HG03432 (cell line): Measurements from ENCODE around the gene SLC19A1.
"Not testable (repeated sequence)": the region's sequence is repeated elsewhere in the genome, so short reads cannot be mapped to it uniquely, and the experiment has no call there.

Experiments
- ATAC-seq: cut with Tn5 transposase; IDR thresholded peaks from one replicate; pipeline ENCODE4 v1.9.1; 2021; ENCODE audit warnings: mild to moderate bottlenecking, moderate library complexity; ENCODE audit not compliant: unreplicated experiment

Gene SLC19A1

DNA sequence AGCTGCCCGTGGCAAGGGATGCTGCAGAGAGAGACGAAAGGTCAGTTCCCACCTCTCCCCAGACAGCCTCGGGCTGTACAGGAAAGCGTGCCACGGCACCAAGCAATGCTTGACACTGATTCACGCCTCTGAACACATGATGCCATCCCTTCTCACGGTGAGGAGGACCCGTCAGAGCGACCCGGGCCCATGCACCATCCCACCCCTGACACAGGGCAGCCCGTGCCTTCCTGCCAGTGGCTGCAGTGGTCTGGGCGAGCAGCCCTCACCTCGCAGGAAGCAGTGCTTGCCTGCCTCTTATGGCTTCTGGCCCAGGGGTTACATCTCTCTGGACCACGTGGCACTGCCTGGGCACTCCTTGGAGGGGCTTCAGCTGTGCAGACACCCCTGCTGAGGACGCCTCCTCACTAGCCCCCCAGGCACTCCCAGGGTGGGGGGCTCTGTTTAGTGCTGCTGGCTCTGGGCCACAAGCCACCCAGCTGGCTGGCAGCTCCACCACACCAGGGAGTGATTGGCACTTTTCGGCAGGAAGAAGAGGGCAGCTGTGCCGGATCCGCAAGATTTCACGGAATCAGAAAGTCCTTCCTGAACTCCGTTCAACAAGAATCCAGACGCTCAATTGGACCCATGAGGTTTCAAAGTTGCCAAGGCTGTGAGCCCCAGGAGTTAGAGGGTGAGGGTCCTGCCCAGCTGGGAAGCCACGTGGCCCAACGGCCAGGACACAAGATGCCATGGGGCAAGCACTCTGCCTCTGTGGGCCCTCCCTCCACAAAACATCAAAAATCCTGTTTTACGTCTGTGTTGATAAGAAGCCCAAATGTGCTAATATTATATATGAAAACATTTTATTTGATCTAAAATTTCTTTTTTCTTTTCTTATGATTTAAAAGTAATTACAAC lies 34.8 kb upstream of the SLC19A1 start:
- no peak for ATAC-seq

DNA sequence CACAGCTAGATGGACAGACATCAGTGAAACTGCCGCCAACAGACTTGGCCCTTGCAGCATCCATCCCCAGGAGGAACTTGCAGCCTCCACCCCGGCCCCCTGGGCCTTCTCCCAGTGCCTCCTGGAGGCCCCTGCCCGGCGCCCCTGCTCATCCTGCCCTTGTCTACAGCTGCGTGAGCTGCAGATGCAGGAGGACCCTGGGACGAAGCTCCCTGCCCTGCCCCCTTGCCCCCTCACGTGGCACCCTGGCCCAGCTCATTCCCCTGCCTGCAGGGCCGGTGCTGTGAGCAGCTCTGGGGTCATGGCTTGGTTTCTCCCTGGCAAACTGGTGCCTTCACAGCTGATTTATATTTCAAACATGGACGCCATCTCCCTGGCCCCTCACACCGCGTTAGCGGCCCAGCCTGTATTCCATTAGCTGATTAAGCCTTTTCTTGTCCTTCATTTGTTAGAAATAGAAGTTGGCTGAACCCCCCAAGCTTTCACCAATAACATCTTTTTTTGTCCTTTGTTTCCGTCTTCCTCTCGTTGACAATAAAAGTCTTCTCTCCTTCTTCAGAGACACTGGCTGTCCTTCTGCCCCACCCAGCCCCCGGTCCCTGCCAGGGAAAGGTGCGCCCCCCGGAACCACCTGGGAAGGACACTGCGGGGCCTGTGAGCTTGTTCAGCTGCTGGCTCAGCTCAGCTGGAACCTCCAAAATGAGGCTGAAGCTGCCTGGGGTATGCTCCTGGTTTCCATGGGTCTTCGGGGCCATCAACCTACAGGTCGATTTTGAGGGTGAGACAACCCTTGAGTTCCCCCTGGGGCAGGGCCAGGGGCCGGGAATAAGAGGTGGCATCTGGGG lies 34.0 kb upstream of the SLC19A1 start:
- ATAC-seq = no peak

DNA sequence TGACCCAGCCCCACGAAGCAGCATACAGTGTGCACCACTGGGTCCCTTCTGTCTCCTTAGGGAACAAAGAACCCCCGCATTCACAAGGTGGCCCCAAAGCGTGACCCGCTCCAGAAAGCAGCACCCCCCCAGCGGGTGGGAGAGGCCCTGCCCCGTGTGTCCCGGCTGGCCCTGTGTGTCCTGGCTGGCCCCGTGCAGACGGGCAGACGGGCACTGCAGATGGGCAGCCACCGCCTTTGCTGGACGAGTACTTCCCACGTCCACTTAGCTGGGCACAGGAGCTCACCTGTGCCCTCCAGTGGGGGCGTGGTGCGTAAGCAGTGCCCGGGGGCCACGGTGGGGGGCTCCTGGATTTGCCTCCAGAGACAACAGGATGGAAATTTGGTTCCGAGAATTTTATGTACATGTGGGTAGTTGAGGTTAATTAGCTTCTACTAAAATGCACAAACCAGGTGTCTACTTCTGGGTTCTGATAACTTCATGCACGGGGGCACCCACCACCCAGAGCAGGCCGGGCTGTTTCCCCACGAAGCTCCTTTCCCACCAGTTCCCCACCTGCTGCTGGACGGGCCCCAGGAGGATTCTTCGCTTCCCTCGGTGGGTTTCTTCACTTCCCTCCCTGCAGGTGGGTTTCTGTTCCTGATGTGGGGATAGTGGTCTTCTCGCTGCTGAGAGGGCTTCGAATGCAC lies 33.2 kb upstream of the SLC19A1 start:
- ATAC-seq = no peak

DNA sequence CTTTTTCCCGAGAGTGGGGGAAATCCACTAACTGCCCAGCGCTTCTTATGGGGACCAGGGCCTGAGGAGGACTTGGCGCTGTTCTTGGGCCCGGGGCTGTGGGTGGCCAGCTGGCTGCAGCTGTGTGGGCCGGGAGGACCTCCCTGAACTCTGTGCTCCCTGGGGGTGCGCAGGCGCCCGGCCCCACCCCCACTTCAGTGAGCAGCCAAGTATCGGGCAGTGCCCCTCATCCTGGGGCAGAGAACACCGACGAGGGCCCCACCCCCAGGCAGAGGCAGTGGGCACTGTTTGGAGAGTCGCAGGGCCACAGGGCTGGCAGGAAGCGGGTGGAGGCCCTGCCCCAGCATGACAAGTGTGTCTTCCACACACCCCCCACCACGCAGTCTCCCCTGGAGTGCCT lies 32.5 kb upstream of the SLC19A1 start:
- no peak for ATAC-seq

DNA sequence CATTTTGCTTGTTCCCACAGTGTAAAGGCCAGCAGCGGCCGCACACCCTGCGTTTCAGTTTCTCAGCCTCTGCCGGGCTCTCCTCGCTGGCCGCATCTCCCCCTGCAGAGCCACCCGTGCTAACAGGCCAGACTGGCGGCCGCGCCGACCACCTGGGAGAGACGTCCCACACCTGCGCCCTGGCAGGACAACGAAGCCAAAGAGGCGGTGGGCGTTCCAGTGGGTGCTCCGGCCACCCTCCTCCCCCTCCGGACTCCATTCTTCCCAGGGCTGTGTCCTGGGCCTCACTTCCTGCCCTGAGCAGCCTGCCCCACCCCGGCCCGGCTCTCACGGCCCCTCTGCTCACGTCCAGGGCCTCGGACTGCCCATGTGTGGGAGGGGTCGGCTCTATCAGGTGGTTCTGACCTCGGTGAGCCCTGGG lies 31.9 kb upstream of the SLC19A1 start:
- ATAC-seq = no peak

DNA sequence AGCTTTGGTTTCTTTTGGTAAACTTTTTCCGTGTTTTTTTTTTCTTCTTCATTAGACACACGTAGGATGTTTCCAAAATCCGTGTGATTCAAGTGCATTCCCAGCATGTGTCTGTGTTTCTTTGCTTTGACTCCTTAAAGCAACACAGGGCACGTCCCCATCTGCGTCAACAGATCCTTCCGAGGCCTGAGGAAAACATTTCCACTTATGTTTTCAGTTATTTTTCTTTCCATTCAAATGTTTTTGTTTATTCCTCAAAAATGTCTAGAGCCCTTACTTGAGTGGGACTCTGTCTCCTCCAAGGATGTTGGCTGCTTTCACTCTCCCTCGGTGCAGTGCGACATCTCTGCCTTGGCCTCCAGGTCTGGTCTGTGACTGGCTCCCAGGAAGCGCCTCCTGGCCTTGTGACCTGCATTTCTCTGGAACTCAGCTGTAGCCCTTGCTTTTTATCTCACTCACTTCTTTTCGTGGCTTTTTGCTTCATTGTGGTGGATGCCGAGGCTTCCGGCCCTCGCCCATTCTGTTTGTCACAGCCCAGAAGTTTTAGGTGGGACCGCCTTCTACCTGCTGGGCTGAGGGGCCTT lies 31.3 kb upstream of the SLC19A1 start:
- ATAC-seq = no peak

DNA sequence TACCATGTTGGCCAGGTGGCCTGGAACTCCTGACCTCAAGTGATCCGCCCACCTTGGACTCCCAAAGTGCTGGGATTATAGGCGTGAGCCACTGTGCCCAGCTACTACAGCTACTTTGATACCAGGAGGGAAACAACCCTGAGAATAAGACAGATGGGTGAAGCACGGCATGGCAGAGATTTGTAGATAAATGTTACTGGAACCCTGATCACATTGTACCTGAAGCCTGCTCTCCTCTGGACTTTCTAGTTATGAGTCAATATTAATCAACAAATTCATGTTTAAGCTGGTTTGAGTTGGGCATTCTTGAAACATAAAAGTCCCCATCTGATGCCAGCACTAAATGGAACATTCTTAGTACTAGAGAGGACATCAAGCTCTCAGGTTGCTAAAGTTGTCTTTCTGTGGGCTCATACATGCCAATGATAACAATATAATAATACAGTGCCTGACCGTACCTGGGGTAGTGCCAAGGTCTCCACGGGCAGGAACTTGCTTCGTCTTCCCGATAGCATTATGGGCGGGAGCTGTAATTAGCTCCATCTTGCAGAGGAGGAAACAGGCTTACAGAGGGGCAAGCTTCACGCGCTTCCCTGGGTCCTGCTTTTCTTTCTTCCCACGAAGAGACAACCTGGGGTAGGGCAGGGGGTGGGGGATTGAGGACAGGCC lies 30.7 kb upstream of the SLC19A1 start:
- ATAC-seq = no peak

DNA sequence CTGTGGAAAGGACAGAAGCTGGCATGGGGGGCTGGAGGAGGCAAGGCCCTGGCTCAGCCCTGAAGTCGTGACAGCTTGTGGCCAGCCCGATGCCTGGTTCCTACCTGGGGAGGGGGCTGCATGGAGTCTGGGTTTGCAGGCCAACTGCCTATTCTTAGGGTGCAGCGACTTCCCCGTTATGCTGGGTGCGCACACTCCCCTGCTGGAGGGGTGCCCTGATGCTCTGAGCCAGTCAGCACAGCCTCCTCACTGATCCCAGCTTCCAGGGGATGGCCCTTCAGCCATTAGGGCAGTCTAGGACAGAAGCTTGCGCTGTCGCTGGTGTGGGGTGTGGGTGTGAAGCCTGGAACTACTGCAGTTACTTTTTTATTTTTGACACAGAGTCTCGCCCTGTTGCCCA lies 30.0 kb upstream of the SLC19A1 start:
- ATAC-seq = no peak

DNA sequence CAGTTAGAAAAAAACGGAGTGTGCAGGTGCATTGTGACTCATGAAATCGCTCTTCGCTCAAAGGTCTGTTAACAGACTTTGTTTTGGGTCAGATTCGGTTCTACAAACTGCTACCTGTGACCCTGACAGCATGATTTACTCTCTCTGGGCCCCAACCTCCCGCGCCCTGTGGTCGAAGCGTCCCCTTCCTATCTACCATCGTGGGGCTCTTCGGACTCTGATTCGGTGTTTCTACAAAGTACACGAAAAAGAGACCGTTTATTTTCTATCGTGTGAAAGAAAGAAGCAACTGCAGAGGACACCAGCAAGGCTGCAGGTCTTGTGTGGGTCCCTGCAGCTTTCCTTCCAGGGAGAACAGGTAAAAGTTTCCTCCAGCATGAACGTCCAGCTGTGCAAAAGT lies 29.4 kb upstream of the SLC19A1 start:
- no peak for ATAC-seq

DNA sequence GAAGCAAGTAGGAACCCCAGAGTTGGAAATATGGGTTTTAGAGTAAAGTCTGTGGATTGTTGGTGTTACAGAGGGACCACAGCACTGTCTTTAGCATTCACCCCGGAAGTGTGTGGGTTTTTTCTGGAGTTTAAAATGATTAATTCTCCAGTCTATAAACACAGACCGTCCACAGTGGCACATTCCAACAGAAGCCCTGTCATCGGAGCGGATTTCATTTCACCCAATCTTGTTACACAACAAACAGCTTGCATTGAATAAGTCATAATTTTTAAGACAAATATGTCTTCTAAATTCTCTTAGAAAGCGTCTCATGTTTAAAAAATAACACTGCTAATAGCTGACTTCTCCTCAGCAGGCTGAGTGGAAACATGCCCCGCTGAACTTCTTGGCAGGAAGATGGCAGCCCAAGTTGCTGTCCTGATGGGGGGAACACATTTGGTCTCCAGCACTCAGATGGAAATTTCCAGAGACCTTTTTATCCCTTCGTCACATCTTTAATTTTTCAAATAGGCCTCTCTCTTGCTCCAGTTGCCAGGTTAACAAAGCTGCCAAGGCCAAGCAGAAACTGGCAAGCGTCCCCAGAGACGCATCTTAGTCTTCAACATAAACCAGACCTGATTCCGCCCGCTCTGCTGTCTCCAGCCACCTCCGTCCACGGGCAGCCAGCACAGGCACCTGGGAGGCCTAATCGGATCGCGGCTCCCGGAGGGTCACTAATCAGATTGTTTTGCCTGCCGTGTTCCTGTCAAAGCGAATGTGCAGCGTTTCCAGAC lies 28.8 kb upstream of the SLC19A1 start:
- no peak for ATAC-seq

DNA sequence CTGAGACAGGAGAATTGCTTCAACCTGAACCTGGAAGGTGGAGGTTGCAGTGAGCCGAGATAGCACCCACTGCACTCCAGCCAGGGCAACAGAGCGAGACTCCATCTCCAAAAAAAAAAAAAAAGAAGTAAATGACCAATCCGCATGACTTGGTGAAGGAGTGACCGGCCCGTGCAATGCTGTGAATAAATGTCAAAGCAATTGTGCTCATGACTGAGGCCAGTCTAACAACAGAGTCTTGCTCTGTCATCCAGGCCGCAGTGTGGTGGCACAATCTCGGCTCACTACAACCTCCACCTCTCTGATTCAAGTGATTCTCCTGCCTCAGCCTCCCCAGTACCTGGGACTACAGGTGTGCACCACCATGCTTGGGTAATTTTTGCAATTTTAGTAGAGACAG lies 27.8 kb upstream of the SLC19A1 start:
- ATAC-seq = no peak

DNA sequence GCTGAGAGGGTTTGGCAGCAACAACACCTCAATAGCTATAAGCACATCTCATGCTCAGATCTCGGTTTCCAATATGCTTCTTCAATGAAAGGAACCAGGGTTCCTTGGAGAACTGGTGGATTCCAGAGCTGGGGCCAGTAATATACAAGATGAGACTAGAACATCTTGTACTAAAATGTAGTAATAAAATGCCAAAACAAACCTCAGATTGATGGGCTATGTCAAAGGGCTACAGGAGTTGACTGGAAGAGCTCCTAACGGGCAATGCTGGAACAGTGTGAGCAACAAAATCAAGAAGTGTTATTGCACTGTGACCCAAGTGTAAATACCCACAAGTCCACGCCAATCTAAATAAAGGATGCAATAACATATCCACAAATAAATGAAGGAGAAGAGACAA lies 26.1 kb upstream of the SLC19A1 start:
- no peak for ATAC-seq

DNA sequence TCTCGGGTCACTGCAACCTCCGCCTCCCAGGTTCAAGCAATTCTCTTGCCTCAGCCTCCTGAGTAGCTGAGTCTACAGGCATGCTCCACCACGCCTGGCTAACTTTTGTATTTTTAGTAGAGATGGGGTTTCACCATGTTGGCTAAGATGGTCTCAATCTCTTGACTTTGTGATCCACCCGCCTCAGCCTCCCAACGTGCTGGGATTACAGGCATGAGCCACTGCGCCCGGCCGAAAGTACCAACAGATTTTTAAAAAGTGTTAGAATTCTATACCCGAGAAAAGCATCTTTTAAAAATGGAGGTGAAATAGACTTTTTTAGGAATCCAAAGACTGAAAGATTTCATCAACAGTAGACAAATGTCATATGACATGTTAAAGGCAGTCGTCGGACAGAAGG lies 21.9 kb upstream of the SLC19A1 start:
- ATAC-seq = not testable (repeated sequence)

DNA sequence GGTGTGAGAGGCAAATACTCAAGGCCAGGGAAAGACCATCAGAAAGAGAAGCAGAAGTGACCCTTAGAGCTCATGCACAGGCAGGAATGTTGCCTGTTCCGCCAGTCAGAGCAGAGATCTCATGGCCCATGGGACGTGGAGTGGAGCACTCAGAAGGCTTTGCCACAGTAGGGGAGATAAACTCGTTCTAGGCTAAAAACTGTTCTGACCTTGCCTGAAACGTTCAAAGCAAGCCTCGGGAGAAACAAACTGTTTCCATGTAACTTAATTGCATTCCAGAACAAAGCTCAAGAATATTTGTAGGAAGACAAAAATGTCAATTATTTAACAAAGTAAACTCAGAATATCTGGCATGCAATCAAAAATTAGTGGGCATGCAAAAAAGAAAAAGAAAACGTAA lies 20.7 kb upstream of the SLC19A1 start:
- no peak for ATAC-seq

DNA sequence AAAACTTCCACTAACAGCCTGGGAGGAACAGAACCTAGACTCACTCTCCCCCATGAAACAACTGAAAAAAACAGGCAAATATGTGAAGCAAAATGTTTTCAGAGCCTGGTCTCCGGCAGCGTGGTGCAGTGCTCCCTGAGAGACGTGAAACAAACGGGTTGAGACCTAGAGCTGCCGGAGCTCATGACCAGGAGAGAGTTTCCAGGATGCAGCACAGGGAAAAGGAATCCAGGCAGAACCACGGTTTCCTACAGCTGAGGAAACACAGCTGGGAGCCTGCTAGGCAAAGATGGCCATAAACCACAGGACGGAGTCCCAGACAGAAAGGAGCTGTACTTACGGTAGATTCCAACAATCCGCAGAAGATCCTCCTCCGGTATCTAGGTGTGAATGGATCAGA lies 20.2 kb upstream of the SLC19A1 start:
- no peak for ATAC-seq

DNA sequence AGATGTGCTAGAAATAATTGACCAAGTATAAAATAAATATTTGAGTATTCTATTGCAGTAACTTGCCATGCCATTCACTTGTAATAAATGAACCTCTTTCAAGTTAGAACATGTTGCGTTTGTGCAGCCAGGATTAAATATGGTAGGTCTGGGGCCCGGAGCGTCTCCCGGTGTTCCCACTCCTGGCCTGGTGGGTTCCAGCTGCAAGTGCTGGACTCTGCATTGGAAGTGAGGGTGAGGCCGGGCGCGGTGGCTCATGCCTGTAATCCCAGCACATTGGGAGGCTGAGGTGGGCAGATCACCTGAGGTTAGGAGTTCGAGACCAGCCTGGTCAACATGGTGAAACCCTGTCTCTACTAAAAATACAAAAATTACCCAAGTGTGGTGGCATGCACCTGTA lies 19.0 kb upstream of the SLC19A1 start:
- not testable (repeated sequence) for ATAC-seq

DNA sequence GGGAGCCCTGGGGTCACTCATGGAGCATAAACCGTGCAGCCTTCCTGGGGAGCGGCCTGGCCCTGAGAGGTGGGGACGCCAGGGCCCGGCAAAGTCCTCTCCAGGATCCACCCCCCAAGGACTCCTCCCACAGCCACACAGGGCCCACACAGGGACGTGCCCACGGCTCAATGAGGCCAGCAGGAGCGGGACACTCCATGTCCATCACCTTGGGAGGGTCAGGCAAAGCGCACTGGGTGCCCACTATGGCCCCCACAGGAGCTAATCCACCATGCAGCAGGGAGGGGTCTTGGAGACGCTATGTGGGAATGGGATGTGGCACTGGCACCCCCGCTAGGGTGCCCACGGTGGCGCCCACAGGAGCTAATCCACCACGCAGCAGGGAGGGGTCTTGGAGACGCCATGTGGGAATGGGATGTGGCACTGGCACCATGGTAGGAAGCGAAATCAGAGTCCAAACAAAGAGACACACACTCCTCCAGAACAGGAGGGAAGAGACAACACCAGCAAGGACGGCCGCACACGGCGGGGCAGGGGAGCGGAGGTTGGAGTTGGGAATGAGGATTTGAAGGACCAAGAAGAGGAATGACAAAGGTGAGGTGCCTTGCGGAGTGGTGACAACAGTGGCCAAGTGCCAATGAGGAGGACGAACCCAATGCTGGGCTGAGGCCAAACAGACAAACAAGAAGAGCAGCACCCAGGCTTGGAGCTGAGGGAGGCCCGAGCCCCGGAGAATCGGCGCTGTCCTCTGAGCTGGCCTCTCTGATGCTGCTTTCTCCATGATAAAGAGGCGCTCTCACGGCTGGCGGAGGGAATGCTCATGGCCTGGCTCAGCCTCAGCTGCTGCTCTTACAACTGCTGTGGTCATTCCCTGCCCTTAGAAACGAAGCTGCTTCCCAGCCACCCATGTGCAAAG lies 18.1 kb upstream of the SLC19A1 start:
- no peak for ATAC-seq

DNA sequence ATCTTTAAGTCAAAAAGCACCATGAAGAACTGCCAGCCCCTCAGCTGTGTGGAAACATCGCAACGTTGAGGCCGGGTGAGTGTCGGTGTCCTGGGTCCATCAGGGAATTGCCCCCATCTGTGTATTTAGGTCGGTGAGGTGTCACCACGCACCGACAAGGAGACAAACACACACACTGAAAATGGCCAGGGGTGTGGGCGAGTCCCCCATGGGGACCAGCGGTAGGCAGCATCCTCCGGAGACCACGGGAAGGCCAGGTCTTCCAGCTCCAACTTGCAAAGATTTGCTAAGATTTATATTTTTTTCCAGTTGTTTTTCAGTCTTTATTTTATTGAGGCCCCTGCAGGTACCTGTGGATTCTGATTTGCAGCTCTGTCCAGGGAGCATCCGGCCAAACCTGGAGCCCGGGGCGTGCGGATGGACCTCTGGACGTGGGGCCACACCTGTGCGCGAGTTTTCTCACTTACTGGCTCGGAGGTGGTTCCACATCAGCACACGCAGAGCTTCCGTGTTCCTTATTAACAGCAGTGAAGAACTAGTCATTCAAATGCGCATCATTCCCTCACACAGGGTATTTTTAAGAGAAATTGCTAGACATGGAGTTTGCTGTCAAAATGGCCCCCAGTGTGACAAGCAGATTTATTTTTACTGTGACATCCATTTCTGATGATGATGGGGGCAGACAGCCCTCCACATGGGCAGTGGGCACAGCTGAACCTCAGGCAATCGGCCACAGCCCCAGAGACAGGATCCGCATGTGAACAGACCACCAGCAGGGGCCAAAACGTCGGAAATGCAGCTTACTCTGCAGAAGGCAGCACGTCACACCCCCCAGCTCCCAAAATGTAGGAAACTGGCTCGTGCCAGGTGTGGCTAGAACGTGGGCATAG lies 17.2 kb upstream of the SLC19A1 start:
- no peak for ATAC-seq
